Gastrocnemius medialis (tissue), 4 donors: Measurements from ENCODE around the gene TXNRD2. TPM values are rescaled to one million over a fixed set of nuclear protein-coding genes. Genes with fewer than 3 reads are reported as not detected.

Experiments
- ATAC-seq, 2 donors: fragments of 150-250 bp; one replicate each; pipeline ENCODE4 v1.9.1; 2016
- DNase-seq, 2 donors: peaks; one replicate each; pipeline ENCODE4 v3.0.0-alpha.2; 2019
- H3K27ac ChIP-seq, 4 donors: fragments of 200-600 bp; sonication (generic); 1 replicate in 1 of 4; 2 replicates in 3 of 4; pipeline ENCODE4 v1.5.1; 2016 to 2018; ENCODE audit warnings: mild to moderate bottlenecking in 2 of 4, moderate library complexity in 1 of 4
- H3K27me3 ChIP-seq, 3 donors: fragments of 200-600 bp; sonication (generic) in 2 of 3; 1 replicate in 1 of 3; 2 replicates in 2 of 3; pipeline versions ENCODE4 v1.5.1 to v1.6.0; 2016 to 2019; ENCODE audit warnings: mild to moderate bottlenecking in 1 of 3, moderate library complexity in 1 of 3
- H3K36me3 ChIP-seq, 2 donors: fragments of 200-600 bp; sonication (generic) in 1 of 2; one replicate each; pipeline ENCODE4 v1.5.1; 2017 to 2018
- H3K4me1 ChIP-seq, 2 donors: fragments of 200-600 bp; sonication (generic) in 1 of 2; one replicate each; pipeline ENCODE4 v1.5.1; 2016 to 2017; ENCODE audit warnings: mild to moderate bottlenecking in 2 of 2
- H3K4me3 ChIP-seq, 4 donors: fragments of 200-600 bp; sonication (generic) in 3 of 4; 1 replicate in 1 of 4; 2 replicates in 3 of 4; pipeline ENCODE4 v1.5.1; 2016 to 2019; ENCODE audit warnings: mild to moderate bottlenecking in 2 of 4
- H3K9me3 ChIP-seq, 3 donors: fragments of 200-600 bp; sonication (generic) in 2 of 3; 1 replicate in 1 of 3; 2 replicates in 2 of 3; pipeline ENCODE4 v1.5.1; 2016 to 2019
- POLR2A ChIP-seq, 2 donors: fragments of 450-650 bp; IDR thresholded peaks; one replicate each; pipeline ENCODE4 v1.6.1; 2017; ENCODE audit warnings: antibody characterized with exemption in 2 of 2, mild to moderate bottlenecking in 2 of 2, moderate library complexity in 2 of 2
- in situ Hi-C, 4 donors: fragments of 200-750 bp; cut with MboI; loops; one replicate each; pipeline versions ENCODE4 v1.15.0 to v1.8.0; 2017; ENCODE audit warnings: low sequenced_read_pairs in 4 of 4
- intact Hi-C: fragments of 100-400 bp; cut with DNase I; formaldehyde crosslinking; loops from one replicate; pipeline ENCODE4 v1.15.1; 2023; ENCODE audit warnings: low total_unique reads
- total RNA-seq, 4 donors: library from RNA; depleted of rRNA; stranded (reverse); fragments of >200 nt; gene quantifications; one replicate each; pipeline versions ENCODE4 v1.1.0 to v1.2.3, GENCODE V29; 2016
- TF ChIP-seq, protein P1 (sequence below), 5 experiments: fragments of 450-650 bp in 3 of 5; fragments of 200-600 bp in 2 of 5; sonication (generic) in 2 of 5; IDR thresholded peaks in 4 of 5; conservative IDR thresholded peaks in 1 of 5; 1 replicate in 4 of 5; 2 replicates in 1 of 5; pipeline ENCODE4 v1.5.1; 2016 to 2019; ENCODE audit warnings: antibody characterized with exemption in 5 of 5, mild to moderate bottlenecking in 3 of 5, moderate library complexity in 3 of 5

The TXNRD2 gene
- total RNA-seq, 4 donors from 2014 or later: 9.0 to 18.0 (median 14.4) TPM

DNA sequence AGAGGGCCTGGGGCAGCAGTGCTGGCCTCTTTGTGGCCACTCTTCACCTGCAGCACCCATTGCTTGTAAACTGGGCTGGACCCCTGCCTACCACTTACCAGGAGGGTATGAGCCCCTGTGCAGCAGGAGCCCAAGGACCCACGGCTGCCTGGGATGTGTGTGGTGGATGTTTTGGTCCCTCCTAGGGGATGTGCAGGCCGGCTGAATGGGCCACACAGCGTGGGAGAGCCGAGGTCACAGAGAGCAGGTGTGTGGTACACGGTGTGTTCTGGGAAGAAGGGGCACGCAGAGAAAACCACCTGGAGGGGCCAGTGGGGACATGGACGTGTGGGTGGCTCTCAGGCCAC lies 67.7 kb downstream of the TXNRD2 start:
- Histone ChIP-seq H3K4me3 (no peak overlapping the region), H3K9me3 (no peaks in the 10 kb centered on the region), H3K27ac (no peak overlapping the region), H3K27me3 (no peaks in the 10 kb centered on the region), H3K36me3 (no peaks in the 10 kb centered on the region), H3K4me1 (no peaks in the 10 kb centered on the region)
- TF ChIP-seq POLR2A (IDR thresholded peaks at IDR 0.05): no peak
- TF ChIP-seq, protein P1, sequence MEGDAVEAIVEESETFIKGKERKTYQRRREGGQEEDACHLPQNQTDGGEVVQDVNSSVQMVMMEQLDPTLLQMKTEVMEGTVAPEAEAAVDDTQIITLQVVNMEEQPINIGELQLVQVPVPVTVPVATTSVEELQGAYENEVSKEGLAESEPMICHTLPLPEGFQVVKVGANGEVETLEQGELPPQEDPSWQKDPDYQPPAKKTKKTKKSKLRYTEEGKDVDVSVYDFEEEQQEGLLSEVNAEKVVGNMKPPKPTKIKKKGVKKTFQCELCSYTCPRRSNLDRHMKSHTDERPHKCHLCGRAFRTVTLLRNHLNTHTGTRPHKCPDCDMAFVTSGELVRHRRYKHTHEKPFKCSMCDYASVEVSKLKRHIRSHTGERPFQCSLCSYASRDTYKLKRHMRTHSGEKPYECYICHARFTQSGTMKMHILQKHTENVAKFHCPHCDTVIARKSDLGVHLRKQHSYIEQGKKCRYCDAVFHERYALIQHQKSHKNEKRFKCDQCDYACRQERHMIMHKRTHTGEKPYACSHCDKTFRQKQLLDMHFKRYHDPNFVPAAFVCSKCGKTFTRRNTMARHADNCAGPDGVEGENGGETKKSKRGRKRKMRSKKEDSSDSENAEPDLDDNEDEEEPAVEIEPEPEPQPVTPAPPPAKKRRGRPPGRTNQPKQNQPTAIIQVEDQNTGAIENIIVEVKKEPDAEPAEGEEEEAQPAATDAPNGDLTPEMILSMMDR (IDR thresholded peaks at IDR 0.05 in 4 of 5, conservative IDR thresholded peaks at IDR 0.05 in 1 of 5): no peak
- no peak for ATAC-seq
- intact Hi-C loops: no loop called here
- no peak for DNase-seq
- in situ Hi-C loops: no loop called here

DNA sequence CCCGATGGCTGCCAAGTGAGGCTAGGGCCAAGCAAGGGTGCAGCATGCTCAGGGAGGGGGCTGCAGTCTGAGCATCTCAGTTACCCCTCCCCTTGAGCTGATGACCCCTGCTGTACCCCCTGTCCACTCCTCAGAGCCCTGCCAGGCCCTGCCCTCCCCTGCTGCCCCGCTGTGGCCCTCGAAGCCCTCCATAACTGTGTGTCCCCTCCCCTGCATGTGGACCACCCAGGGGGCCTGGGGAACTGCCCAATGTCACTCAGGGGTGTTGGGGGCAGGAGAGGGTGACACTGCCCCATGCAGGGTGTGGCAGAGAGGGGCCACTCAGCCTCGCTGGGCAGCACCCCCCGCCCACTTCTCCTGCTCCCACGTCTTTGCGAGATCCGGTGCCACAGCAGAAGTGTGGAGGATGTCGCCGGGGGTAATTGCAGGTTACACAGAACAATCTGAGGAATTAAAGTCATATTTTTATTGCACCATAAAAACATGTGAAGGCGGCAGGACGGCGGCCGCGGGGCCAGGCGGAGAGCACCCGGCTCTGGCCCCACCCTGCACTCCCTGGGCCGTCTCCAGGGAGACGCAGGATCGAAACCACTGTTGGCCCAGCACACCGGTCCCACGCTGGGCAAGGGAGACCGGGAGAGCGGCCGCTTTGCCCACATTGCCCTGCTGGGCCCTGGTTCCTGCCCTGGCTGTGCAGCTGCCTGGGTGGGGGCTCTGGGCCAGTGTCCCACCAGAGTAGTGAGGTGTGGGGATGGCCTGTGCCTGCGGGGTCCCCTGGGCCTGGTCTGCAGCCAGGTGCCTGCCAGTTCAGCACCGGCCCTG lies 68.3 kb downstream of the TXNRD2 start:
- H3K36me3 ChIP-seq: no peaks in the 10 kb centered on the region
- no peaks in the 10 kb centered on the region for H3K9me3 ChIP-seq
- H3K27me3 ChIP-seq: no peaks in the 10 kb centered on the region
- TF ChIP-seq POLR2A (IDR thresholded peaks at IDR 0.05): no peak
- TF ChIP-seq, protein P1 (IDR thresholded peaks at IDR 0.05 in 4 of 5, conservative IDR thresholded peaks at IDR 0.05 in 1 of 5): no peak
- H3K4me3 ChIP-seq: no peak overlapping the region
- ATAC-seq (no peak), DNase-seq (peak in 1 of 2 donors; percentile 9)
- intact Hi-C loops (no loop called here), in situ Hi-C loops (no loop called here)
- H3K4me1 ChIP-seq: no peaks in the 10 kb centered on the region
- no peak overlapping the region for H3K27ac ChIP-seq

GRCh38 chr22:19872779-19873137 lies 68.9 kb downstream of the TXNRD2 start:
- ATAC-seq (no peak), DNase-seq (peak in 1 of 2 donors; percentile 12)
- in situ Hi-C loops (no loop called here), intact Hi-C loops (no loop called here)
- Histone ChIP-seq H3K4me1 (no peaks in the 10 kb centered on the region), H3K4me3 (no peak overlapping the region), H3K9me3 (no peaks in the 10 kb centered on the region), H3K36me3 (no peaks in the 10 kb centered on the region), H3K27me3 (no peaks in the 10 kb centered on the region), H3K27ac (no peak overlapping the region)
- TF ChIP-seq POLR2A (IDR thresholded peaks at IDR 0.05): no peak
- TF ChIP-seq, protein P1 (IDR thresholded peaks at IDR 0.05 in 4 of 5, conservative IDR thresholded peaks at IDR 0.05 in 1 of 5): no peak

DNA sequence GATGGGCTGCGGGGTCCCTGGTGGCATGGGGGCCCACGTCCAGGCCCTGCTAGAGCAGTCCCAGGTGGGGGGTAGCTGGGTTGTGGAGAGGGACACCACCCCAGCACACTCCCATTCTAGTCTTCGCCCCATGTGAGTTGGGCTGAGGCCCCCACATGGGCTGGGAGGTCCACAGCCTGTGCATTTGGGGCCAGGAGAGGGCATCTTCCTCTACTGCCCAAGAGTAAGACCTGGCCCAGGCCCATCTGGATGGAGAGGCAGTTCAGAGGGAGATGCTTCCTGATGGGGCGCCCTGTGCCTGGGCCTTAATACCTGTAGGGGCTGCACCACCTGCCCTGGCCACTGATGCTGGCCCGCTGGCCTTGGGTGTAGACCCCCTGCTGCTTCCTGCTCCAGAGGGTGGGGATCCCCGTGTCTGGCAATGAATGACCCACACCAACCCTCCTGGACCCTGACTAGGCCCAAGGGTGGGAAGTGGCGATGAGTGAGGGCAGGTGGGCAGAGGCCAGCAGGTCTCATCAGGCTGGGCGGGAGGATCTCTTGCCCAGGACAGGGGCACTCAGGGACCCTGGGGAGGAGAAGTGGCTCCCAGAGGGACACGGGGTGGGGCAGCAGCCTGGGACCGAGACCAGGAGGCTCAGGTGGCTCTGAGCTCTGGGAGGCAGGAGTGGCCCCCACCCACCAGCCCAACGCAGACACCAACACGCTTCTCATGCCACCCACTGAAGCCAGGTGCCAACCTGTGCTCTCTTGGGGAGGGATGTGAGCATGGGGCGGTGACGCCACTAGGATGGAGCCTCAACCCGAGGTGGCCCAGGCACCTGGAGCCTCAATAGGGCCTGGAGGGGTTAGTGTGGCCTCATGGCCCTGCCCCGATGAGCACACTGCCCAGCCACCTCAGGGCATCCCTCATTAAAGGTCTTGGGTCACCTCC lies 69.5 kb downstream of the TXNRD2 start:
- ATAC-seq (no peak), DNase-seq (peak in 1 of 2 donors; percentile 8)
- Histone ChIP-seq H3K36me3 (no peaks in the 10 kb centered on the region), H3K27me3 (no peaks in the 10 kb centered on the region), H3K27ac (no peak overlapping the region), H3K4me3 (no peak overlapping the region), H3K4me1 (no peaks in the 10 kb centered on the region), H3K9me3 (no peaks in the 10 kb centered on the region)
- in situ Hi-C loops (no loop called here), intact Hi-C loops (no loop called here)
- TF ChIP-seq, protein P1 (IDR thresholded peaks at IDR 0.05 in 4 of 5, conservative IDR thresholded peaks at IDR 0.05 in 1 of 5): no peak
- no peak for TF ChIP-seq POLR2A (IDR thresholded peaks at IDR 0.05)
